22Rv1 (cell line): ENCODE data around the gene PLCH2.

Experiments used
- H3K27ac ChIP-seq: fragments of 450-650 bp; 2 replicates; pipeline ENCODE4 v1.5.1; 2017
- ZFX ChIP-seq: fragments of 450-650 bp; IDR thresholded peaks from 2 replicates; pipeline ENCODE4 v1.6.1; 2017; ENCODE audit warnings: antibody characterized with exemption, borderline replicate concordance
- TF ChIP-seq, protein P1 (sequence below): fragments of 450-650 bp; IDR thresholded peaks from 2 replicates; pipeline ENCODE4 v1.5.1; 2017; ENCODE audit warnings: mild to moderate bottlenecking

Gene PLCH2

DNA sequence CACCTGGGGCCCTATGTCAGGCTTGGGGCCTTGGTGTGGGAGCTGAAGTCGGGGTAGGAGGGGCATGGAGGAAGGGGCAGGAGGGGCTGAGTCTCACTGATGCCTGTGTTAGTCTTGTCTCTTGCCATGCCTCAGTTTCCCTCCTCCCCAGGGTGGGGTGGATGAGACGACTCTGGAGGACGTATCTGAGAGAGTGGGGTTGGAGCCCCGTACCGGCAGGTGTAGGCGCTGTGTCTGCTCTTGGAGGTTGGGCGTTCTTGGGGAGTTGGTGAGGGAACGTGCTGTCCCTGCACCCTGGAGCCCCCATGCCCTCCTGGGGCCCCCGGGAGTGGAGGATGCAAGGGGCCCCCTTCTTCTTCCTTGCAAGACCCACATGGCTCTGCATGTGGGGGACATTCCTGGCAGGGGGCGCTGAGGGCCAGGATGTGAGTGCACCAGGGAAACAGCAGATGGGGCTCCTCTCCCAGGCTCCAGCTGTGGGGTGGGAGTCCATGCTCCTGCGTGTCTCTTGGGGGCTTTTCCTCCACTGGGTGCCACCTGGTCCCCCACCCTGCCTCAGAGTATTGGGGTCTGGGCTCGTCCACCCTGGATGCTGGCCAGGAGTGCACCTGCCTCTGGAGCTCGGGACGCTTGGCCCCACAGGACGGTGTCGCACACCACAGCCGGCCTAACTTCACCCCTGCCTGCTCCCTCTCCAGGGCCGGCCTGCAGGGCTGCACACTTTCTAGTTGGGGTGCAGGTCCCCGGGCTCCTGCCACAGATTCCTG lies 78.7 kb downstream of the PLCH2 start:
- TF ChIP-seq, protein P1, sequence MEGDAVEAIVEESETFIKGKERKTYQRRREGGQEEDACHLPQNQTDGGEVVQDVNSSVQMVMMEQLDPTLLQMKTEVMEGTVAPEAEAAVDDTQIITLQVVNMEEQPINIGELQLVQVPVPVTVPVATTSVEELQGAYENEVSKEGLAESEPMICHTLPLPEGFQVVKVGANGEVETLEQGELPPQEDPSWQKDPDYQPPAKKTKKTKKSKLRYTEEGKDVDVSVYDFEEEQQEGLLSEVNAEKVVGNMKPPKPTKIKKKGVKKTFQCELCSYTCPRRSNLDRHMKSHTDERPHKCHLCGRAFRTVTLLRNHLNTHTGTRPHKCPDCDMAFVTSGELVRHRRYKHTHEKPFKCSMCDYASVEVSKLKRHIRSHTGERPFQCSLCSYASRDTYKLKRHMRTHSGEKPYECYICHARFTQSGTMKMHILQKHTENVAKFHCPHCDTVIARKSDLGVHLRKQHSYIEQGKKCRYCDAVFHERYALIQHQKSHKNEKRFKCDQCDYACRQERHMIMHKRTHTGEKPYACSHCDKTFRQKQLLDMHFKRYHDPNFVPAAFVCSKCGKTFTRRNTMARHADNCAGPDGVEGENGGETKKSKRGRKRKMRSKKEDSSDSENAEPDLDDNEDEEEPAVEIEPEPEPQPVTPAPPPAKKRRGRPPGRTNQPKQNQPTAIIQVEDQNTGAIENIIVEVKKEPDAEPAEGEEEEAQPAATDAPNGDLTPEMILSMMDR, result no peak
- TF ChIP-seq ZFX, result no peak
- no peak overlapping the region for H3K27ac ChIP-seq
